ENCODE measurements around the gene COX7B2.

DNA sequence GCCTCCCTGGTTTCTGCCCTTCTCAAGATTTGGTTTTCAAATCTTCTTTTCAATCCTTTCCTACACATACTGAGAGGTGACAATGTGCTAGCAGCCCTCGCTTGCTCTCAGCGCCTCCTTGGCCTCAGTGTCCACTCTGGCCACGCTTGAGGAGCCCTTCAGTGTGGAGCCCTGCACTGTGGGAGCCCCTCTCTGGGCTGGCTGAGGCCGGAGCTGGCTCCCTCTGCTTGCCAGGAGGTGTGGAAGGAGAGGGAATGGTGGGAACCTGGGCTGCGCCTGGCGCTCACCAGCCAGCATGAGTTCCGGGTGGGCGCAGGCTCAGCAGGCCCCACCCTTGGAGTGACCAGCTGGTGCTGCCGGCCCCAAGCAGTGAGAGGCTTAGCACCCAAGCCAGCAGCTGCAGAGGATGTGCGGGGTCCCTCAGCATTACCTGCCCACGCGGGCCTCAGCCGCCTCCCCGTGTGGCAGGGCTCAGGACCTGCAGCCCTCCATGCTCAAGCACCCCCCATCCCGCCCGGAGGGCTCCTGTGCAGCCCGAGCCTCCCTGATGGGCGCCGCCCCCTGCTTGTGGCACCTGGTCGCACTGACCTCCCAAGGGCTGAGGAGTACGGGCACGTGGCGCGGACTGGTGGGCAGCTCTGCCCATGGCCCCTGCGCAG is 127.5 kb downstream of the COX7B2 start:
- TF ChIP-seq, protein P1, sequence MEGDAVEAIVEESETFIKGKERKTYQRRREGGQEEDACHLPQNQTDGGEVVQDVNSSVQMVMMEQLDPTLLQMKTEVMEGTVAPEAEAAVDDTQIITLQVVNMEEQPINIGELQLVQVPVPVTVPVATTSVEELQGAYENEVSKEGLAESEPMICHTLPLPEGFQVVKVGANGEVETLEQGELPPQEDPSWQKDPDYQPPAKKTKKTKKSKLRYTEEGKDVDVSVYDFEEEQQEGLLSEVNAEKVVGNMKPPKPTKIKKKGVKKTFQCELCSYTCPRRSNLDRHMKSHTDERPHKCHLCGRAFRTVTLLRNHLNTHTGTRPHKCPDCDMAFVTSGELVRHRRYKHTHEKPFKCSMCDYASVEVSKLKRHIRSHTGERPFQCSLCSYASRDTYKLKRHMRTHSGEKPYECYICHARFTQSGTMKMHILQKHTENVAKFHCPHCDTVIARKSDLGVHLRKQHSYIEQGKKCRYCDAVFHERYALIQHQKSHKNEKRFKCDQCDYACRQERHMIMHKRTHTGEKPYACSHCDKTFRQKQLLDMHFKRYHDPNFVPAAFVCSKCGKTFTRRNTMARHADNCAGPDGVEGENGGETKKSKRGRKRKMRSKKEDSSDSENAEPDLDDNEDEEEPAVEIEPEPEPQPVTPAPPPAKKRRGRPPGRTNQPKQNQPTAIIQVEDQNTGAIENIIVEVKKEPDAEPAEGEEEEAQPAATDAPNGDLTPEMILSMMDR (IDR thresholded peaks at IDR 0.05), result no peak
- TF ChIP-seq POLR2A (IDR thresholded peaks at IDR 0.05), result no peak

Measured in esophagus squamous epithelium (tissue), 4 donors.